Activated CD8-positive, alpha-beta memory T cell treated with anti-CD3 and anti-CD28 coated beads for 24 hours (primary cell): ENCODE data around the gene ATG9B.
A peak's percentile ranks its signal among the peaks of the same experiment; 100 is the strongest.

Experiments used
- DNase-seq: peaks from one replicate; pipeline ENCODE4 v3.0.0-alpha.2; 2020

ATG9B gene

GRCh38 chr7:150997817-150998216 lies 26.5 kb downstream of the ATG9B start:
- DNase-seq = no peak

DNA sequence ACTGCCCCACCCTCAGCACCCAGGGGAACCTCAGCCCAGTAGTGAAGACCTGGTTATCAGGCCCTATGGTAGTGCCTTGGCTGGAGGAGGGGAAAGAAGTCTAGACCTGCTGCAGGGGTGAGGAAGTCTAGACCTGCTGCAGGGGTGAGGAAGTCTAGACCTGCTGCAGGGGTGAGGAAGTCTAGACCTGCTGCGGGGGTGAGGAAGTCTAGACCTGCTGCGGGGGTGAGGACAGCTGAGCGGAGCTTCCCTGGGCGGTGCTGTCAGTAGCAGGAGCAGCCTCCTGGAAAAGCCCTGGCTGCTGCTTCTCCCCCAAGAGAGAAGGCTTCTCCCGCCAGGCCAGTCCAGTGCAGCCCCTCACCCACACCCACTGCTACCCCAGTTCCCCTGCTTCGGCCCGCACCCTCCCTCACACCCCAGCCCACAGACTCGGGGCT lies 27.2 kb downstream of the ATG9B start:
- DNase-seq = no peak

DNA sequence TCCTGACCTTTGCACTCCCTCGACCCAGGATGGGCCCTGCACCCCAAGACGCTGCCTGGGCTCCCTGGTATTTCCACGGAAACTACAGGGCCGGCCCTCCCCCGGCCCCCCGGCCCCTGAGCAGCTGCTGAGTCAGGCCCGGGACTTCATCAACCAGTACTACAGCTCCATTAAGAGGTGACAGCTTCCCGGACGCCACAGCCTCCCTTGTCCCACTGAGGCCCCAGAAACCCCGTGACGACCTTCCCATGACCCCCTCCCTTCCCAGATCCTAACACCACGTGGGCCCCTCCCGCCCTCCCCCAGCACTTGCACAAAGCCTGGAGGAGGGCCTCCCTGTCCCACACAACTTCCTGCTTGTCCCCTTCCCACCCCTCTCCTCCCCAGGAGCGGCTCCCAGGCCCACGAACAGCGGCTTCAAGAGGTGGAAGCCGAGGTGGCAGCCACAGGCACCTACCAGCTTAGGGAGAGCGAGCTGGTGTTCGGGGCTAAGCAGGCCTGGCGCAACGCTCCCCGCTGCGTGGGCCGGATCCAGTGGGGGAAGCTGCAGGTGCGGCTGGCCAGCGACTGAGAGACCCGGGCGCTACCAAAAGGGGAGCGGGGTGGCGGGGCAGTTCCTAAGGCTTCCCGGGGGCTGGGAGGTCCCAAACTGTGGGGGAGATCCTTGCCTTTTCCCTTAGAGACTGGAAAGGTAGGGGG lies 27.8 kb downstream of the ATG9B start:
- DNase-seq = no peak

- DNase-seq = no peak
Observed at GRCh38 chr7:150994838-150995510, 29.3 kb downstream of the ATG9B start.

DNA sequence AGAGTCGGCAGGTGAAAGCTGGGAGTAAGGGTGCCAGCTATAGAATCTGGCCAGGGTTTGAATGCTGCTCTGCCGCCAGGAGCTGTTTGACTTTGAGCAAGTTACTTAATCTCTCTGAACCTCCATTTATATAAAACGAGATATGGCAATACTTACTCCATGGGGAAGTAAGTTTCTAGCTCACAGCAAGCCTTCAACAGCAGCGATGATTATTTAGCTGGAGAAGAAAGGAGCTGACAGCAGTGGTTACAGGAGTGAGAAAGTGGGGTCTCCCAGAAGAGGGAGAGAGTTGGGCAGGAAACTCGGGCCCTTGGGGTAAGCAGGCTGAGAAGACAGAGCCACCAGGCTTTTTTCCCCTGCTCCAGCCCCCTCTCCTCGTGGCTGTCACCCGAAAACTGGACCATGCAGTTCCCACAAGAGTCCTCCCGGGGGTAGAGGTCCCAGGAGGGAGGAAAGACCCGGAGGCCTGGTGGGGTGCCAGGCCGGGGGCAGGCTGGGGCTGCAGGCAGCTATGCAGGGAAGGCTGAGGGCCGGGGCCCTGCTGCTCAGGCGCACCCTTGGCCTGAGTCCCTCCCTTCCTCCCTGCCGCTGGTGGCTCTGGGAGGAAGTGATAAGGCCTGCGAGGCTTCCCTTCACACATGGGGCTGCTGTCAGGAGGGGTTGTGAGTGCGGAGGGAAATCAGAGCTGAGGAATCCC lies 30.0 kb downstream of the ATG9B start:
- peak; percentile 71 for DNase-seq

DNA sequence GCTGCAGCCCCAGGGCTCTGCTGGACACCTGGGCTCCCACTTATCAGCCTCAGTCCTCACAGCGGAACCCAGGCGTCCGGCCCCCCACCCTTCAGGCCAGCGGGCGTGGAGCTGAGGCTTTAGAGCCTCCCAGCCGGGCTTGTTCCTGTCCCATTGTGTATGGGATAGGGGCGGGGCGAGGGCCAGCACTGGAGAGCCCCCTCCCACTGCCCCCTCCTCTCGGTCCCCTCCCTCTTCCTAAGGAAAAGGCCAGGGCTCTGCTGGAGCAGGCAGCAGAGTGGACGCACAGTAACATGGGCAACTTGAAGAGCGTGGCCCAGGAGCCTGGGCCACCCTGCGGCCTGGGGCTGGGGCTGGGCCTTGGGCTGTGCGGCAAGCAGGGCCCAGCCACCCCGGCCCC lies 30.8 kb downstream of the ATG9B start:
- DNase-seq = no peak

GRCh38 chr7:150992833-150993302 lies 31.4 kb downstream of the ATG9B start:
- no peak for DNase-seq

GRCh38 chr7:150992051-150992640 lies 32.1 kb downstream of the ATG9B start:
- DNase-seq = no peak

- no peak for DNase-seq
Observed at GRCh38 chr7:150990416-150991186, 33.7 kb downstream of the ATG9B start, which contains the start of gene NOS3. Gene NOS3, plus strand, starts transcription at chr7:150991017. Its CDS starts 2,787 bp downstream, at chr7:150993804.

DNA sequence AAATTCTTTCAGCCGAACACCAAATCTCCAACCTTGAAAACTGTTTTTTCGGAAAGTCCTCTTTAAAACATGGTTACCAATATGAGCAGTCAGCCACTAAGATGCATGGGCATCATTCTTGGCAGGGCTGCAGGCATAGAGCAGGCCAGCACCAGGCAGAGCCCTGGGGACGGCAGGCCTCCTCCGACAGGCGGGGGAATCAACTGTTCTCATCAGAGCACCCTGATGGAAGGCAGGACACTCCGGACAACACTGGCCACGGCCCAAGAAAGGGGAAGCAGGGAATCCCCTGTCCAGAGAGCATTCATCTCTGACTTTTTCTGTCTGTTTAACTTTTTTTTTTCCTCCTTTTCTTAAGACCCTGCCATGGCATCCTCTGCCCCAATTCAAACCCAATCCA lies 34.8 kb downstream of the ATG9B start:
- DNase-seq = no peak

DNA sequence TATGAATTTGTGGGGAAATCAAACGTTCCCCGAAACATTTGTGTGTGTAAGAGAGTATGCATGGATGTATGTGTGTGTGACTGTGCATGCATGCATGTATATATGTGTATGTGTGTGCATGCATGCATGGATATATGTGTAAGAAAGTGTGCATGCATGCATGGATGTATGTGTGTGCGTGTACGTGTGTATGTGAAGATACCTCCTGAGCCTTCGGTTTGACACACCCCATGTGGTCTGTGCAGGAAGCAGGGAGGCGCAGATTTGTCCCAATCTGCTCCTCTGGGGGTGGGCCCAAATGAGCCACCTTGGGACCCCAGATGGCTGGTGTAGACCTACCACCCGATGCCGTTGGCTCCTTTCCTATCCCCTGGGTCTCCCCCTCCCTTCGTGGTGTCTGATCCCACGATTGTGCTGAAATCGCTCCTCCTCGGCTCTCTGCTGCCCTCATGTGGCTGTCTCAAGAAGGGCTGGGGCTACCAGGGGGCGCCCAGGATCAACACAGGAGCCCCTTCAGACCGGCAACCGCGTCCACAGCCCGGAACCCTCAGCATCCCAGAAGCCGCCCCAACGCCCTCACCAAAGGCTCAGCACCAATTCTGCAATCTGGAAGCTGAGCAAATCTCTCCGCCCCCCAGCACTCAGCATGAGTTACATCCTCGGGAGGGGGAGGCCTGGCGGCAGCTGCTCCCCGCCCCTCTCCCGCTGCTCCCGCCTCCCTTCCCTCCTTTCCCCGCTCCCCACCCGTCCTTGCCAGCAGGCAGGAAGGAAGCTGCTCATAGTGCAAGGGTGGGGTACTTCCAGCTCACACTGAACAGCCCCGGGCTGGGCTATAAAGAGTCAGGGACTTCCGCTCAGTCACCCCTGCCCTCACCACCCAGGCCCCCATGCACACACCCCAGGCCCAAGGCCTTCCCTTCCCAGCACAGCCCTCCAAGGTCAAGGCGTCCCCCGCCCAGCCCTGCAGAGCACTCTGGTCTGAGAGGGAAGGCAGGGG lies 35.8 kb downstream of the ATG9B start:
- DNase-seq = peak; percentile 86

- DNase-seq = no peak
Observed at GRCh38 chr7:150986556-150986955, 37.7 kb downstream of the ATG9B start.

- peak; percentile 82 for DNase-seq
Observed at GRCh38 chr7:150986099-150986512, 38.2 kb downstream of the ATG9B start.

DNA sequence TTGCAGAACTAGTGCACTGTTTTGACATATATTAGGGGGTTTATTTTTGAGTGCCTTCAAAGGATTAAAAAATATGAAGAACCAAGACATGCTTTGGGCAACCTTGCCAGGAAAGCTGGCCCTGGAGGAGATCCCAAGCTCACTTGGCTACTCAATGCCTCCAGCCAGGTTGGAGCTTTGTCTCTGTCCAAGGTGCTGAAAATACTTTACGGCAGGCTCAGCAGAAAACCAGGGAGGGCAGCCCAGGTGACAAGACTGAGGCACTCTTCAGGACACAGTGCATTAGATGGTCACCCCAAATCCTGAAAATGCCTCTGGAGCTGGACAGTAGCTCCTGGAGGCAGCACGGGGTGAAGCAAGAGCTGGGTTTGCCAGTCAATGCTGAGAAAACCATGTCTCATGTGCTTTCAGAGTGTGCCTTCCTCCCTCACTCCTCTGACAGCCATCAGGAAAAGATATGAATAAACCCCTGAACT lies 40.4 kb downstream of the ATG9B start:
- no peak for DNase-seq

- no peak for DNase-seq
Observed at GRCh38 chr7:150982351-150982750, 41.9 kb downstream of the ATG9B start.

GRCh38 chr7:150981644-150982043 lies 42.6 kb downstream of the ATG9B start:
- DNase-seq = no peak

DNA sequence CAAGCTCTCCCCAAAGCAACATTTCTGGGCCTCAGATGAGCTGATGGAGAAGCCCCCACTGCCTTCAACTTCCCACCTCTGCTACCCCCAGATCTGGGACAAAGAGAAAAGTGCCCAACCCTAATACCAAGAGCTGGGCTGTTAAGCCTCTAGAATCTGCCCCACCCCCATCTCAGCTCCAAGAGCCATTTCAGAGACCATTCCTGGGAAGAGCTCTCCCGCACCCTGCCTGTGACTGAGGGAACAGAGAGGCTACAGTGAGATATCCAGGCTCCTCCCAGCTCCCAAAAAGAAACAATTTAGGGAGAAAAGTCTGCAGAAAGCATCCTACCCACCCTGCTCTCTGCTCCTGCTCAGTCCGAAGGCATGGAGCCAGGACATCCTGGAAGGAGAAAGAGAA lies 43.6 kb downstream of the ATG9B start:
- DNase-seq = no peak

DNA sequence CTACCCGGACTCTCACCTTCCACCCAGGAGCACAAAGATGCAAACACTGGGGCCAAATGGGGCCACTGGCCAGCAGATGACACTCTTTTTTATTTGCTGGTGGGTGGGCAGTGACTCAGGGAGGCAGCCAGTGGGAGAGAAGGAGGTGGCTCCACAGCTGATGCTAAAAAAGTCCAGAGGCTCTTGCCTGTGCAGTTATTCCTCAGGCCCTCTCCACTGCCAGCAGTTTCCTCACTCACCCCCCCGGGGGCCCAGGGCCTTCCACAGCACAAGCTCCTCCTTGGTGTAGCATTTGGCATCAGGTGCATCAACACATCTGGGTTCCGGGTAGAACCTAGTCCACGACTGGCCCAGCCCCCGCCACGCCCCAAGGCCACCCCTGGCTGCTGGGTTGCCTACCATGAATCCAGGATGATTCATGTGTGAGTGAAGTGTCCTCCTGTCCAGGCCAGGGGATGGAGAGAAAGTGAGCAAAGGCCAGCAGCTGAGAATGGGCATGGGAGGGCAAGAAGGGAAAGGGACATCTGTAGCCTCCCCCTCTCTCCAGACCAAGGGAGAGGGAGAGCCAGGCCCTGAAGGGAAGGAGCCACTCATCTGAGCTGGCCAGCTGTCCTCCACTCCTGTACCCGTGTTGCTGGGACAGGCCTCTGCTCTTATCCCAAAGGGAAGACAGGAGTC lies 44.4 kb downstream of the ATG9B start:
- no peak for DNase-seq

DNA sequence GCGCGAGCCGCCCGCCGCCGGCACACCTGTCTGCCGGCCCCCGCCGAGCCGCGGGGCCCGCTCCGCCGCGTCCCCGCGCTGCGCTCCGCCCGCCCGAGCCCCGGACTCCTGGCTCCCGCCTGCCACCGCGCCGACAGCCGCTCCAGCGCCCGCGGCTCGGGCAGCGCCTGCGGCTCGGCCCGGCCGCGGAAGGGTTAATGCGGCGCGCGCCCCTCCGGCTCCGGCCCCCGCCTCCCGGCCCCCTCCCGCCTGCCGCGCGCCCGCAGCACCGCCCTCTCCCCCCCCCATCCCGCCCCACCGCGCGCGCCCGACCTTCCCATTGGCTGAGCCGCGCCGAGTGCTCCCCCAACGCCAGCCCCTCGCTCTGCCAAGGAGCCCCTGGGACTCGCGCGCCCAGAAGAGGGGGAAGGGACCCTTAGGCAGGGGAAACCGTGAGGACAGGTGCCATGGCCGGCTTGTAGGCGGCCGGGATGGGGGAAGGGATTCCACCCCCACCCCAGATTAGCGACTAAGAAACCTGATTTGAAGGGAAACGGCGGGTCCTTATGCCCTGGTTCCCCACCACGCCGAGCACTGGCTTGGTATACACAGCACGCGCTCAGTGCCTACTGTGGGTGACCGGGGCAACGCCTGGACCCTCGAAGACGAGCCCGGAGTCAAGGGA lies 46.0 kb downstream of the ATG9B start, which contains the start of gene KCNH2:
TSS of gene KCNH2 (minus strand) at position 196 of the 664 bp plus-strand sequence. CDS start 408 bp downstream, outside the sequence.
- DNase-seq = no peak
